Nephron progenitor cell (in vitro differentiated cells): ENCODE results near the gene PRCC.

Experiments
- DNase-seq: peaks from one replicate; pipeline ENCODE4 v3.0.0; 2021
- H3K27ac Mint-ChIP-seq: 2 replicates; pipeline ENCODE4 v1.8.0; 2021; ENCODE audit warnings: mild to moderate bottlenecking, moderate library complexity, mixed read lengths
- H3K27me3 Mint-ChIP-seq: 2 replicates; pipeline ENCODE4 v1.8.0; 2021; ENCODE audit warnings: mild to moderate bottlenecking, low read depth, mixed read lengths; ENCODE audit not compliant: poor library complexity
- H3K36me3 Mint-ChIP-seq: 2 replicates; pipeline ENCODE4 v1.8.0; 2021; ENCODE audit warnings: low read depth, mixed read lengths
- H3K4me1 Mint-ChIP-seq: 2 replicates; pipeline ENCODE4 v1.8.0; 2021; ENCODE audit warnings: mixed read lengths
- H3K4me3 Mint-ChIP-seq: 2 replicates; pipeline ENCODE4 v1.8.0; 2021; ENCODE audit warnings: mild to moderate bottlenecking, moderate library complexity, mixed read lengths
- H3K9me3 Mint-ChIP-seq: 2 replicates; pipeline ENCODE4 v1.8.0; 2021; ENCODE audit warnings: mild to moderate bottlenecking, moderate library complexity, mixed read lengths
- TF ChIP-seq, protein P1 (sequence below): fragments of 200-600 bp; sonication (generic); IDR thresholded peaks from 2 replicates; pipeline ENCODE4 v1.5.0; 2021; ENCODE audit warnings: antibody characterized with exemption

The PRCC gene

DNA sequence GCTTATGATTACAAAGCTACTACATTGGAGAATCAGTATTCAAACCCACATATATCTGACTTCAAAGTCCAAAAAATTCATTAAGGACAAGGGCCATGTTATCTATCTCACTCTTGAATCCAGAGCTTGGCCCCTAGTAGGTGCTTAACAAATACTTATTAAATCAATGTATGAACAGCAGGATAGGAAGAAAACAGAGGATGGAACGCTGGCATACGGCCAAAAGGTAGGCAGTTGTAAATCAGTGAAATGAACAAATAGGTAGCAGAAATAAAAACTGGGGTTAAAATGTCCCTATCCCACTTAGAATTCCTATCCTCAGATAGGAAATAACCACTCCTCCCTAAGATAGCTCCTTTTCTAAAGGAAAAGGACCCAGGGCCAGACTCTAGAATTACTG lies 28.4 kb upstream of the PRCC start:
- DNase-seq = no peak
- Mint-ChIP-seq H3K27me3 (no peaks in the 10 kb centered on the region), H3K4me3 (peak overlapping the region; percentile 64), H3K4me1 (peaks cover 39% of the 10 kb centered on the region), H3K27ac (no peak overlapping the region), H3K36me3 (peaks cover 33% of the 10 kb centered on the region), H3K9me3 (no peaks in the 10 kb centered on the region)
- TF ChIP-seq, protein P1, sequence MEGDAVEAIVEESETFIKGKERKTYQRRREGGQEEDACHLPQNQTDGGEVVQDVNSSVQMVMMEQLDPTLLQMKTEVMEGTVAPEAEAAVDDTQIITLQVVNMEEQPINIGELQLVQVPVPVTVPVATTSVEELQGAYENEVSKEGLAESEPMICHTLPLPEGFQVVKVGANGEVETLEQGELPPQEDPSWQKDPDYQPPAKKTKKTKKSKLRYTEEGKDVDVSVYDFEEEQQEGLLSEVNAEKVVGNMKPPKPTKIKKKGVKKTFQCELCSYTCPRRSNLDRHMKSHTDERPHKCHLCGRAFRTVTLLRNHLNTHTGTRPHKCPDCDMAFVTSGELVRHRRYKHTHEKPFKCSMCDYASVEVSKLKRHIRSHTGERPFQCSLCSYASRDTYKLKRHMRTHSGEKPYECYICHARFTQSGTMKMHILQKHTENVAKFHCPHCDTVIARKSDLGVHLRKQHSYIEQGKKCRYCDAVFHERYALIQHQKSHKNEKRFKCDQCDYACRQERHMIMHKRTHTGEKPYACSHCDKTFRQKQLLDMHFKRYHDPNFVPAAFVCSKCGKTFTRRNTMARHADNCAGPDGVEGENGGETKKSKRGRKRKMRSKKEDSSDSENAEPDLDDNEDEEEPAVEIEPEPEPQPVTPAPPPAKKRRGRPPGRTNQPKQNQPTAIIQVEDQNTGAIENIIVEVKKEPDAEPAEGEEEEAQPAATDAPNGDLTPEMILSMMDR = no peak

DNA sequence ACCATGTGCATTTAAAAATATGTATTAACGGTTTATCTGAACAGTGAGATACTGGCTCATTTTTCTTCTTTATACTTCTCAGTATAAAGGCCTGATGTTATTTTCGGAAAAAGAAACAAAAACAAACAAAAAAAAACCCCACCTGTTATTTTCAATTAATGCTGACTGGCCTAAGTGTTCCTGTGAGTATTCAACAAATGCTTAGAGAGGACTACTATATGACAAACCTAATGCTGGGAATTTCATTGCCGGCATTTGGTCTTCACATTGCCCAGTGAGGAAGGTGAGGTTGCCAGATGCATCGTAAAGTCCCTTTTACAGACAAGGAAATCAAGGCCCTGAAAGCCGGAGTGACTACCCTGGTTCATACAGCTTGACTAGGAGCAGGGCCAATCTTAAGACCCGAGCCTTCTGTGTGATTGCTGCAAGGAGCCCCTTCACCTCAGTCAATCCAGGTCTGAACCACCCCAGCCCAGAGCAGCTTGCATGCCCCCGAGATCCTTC lies 27.0 kb upstream of the PRCC start:
- Mint-ChIP-seq H3K4me3 (peak overlapping the region; percentile 95), H3K36me3 (peaks cover 36% of the 10 kb centered on the region), H3K27ac (peak overlapping the region; percentile 96), H3K9me3 (no peaks in the 10 kb centered on the region), H3K27me3 (no peaks in the 10 kb centered on the region), H3K4me1 (peaks cover 44% of the 10 kb centered on the region)
- DNase-seq = no peak
- TF ChIP-seq, protein P1 = no peak

DNA sequence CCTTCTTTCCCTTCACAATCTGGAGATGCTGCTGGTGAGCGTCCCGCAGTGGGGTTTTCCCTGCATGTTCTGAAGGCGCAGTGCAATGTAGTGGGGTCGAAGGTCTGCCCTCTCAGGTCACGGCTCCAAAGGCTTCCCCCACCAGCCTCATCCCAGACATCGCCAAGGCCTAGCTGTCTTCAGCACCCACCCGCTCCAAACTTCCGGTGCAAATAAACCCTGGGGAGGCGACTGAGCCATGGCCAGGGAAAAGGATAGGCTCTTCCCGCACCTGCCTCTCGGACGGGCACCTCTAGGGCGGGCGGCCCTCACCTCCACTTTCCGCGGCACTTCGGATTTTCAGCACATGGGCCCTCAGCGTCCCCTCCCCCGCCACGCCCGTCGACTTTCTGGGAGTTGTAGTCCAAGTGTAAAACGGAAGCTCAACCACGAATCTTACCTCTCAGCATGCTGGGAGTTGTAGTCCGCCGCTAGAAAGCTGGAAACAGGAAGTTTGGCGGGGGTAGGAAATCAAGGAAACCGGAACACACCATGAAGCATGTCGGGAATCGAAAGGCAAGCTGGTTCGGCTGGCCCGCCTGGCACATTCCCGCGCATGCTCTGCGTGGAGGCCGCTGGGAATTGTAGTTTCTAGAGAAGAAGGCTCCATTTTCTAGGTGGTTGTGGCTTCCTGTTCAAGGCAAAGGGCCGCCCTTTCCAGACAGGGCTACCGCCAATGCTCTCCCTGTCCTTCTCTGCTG lies 26.4 kb upstream of the PRCC start, which contains the start of gene MRPL24:
Gene MRPL24 (minus strand): TSS at position 348 of the 740 bp plus-strand sequence. CDS start 2,384 bp downstream, outside the sequence.
- TF ChIP-seq, protein P1 = no peak
- peak within 1 kb of the TSS; percentile 99 for H3K27ac Mint-ChIP-seq

DNA sequence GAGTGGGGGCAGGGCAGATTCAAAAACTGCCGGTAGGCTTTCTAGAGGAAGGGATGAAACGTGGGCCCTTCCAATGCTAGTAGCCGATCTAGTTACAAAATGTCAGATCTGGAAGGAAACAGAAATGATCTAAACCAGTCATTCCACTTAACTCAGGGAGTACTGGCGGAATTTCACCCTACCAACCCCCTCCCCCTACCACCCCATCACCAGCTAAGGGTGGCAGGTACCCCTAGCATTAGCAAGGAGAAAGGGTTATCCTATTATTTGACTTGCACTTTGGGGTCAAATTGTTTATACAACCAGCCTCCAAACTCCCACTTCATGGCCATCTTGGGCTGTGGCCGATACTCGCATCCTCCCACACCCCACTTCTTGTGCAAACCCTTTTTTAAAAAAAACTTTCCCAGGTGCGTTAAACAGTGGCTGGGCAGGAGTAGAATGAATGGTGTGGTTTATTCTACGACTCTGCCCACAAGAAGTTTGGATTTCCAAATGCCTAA lies 25.8 kb upstream of the PRCC start:
- peak overlapping the region; percentile 95 for H3K4me3 Mint-ChIP-seq
- H3K27ac Mint-ChIP-seq = peak overlapping the region; percentile 99
- no peaks in the 10 kb centered on the region for H3K9me3 Mint-ChIP-seq
- peaks cover 35% of the 10 kb centered on the region for H3K36me3 Mint-ChIP-seq
- DNase-seq = no peak
- H3K4me1 Mint-ChIP-seq = peaks cover 56% of the 10 kb centered on the region
- TF ChIP-seq, protein P1 = no peak
- no peaks in the 10 kb centered on the region for H3K27me3 Mint-ChIP-seq

More for the DNA sequence above, 26.4 kb upstream of the PRCC start, which contains the start of gene MRPL24:
- Mint-ChIP-seq H3K36me3 (peaks cover 33% of the 10 kb centered on the region), H3K27me3 (no peaks in the 10 kb centered on the region), H3K4me1 (peaks cover 50% of the 10 kb centered on the region), H3K9me3 (no peaks in the 10 kb centered on the region), H3K4me3 (peak within 1 kb of the TSS; percentile 95)
- DNase-seq = peak; percentile 94

DNA sequence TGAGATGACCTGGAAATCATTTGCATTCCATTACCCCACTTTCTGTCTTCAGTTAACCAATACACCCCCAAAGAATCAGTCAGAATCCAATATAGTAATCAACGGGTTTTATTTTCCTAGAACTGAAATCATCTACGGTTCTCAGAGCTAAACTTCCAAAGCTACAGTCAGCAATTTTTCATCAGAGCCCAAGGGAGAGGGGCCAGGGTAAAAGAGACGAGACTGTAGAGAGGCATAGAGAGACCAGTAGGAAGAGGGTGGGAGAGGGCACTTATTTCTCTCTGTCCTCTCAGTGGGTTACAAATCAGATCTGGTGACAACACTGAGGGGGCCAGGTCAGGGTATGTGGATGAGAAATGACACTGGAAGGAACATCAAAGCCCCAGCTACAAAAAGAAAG lies 25.3 kb upstream of the PRCC start:
- TF ChIP-seq, protein P1 = no peak
- Mint-ChIP-seq H3K9me3 (no peaks in the 10 kb centered on the region), H3K4me1 (peaks cover 60% of the 10 kb centered on the region), H3K27me3 (no peaks in the 10 kb centered on the region), H3K4me3 (peak overlapping the region; percentile 35), H3K27ac (peak overlapping the region; percentile 99), H3K36me3 (peaks cover 35% of the 10 kb centered on the region)
- no peak for DNase-seq
